Measurements from ENCODE around the gene ZBTB45.

ZBTB45 gene

GRCh38 chr19:58519355-58520256, at the start of gene ZBTB45:
ZBTB45 (minus strand) TSS chr19:58519810; CDS start chr19:58517673, 2,137 bp downstream.
- DNase-seq: peak; percentile 97

- no peak for DNase-seq
These were observed 49.0 kb upstream of the ZBTB45 start for GRCh38 chr19:58568453-58569130.

GRCh38 chr19:58566989-58567388, 47.4 kb upstream of the ZBTB45 start:
- DNase-seq: no peak

- no peak for DNase-seq
These were observed 44.2 kb upstream of the ZBTB45 start for GRCh38 chr19:58563823-58564222.

GRCh38 chr19:58563034-58563573, 43.5 kb upstream of the ZBTB45 start:
- no peak for DNase-seq

- no peak for DNase-seq
These were observed 42.8 kb upstream of the ZBTB45 start for GRCh38 chr19:58562122-58563033.

GRCh38 chr19:58561373-58562121, 41.9 kb upstream of the ZBTB45 start:
- DNase-seq: no peak

- no peak for DNase-seq
These were observed 41.3 kb upstream of the ZBTB45 start for GRCh38 chr19:58560921-58561320.

GRCh38 chr19:58560007-58560887, 40.6 kb upstream of the ZBTB45 start:
- no peak for DNase-seq

GRCh38 chr19:58559275-58560006, 39.8 kb upstream of the ZBTB45 start:
- DNase-seq: no peak

GRCh38 chr19:58558623-58559274, 39.1 kb upstream of the ZBTB45 start:
- DNase-seq: no peak

GRCh38 chr19:58558066-58558622, 38.5 kb upstream of the ZBTB45 start, which contains the start of gene UBE2M:
UBE2M (minus strand) TSS chr19:58558611; CDS start chr19:58558381, 230 bp downstream.
- no peak for DNase-seq

GRCh38 chr19:58557221-58558065, 37.8 kb upstream of the ZBTB45 start:
- no peak for DNase-seq

GRCh38 chr19:58556622-58557220, 37.1 kb upstream of the ZBTB45 start:
- no peak for DNase-seq

- DNase-seq: no peak
These were observed 36.5 kb upstream of the ZBTB45 start for GRCh38 chr19:58555920-58556621.

- no peak for DNase-seq
These were observed 35.8 kb upstream of the ZBTB45 start for GRCh38 chr19:58555369-58555885.

Measured in DMS79 treated with DMSO at 0.1 percent for 48 hours (cell line).